Liver (tissue), 9 donors: Measurements from ENCODE around the gene USH2A. TPM values are rescaled to one million over a fixed set of nuclear protein-coding genes. Genes with fewer than 3 reads are reported as not detected.

Experiments
- DNase-seq: peaks from one replicate; pipeline ENCODE4 v3.0.0-alpha.2; 2017; ENCODE audit warnings: low spot score
- H3K27ac ChIP-seq, 2 donors: one replicate each; pipeline ENCODE4 v1.7.0; 2013; ENCODE audit warnings: inconsistent platforms in 2 of 2, low read length in 2 of 2, control low read depth in 1 of 2, low read depth in 1 of 2, mild to moderate bottlenecking in 1 of 2
- H3K27me3 ChIP-seq, 4 donors: one replicate each; pipeline versions ENCODE4 v1.6.1 to v1.7.0; 2013; ENCODE audit warnings: low read length in 3 of 4, inconsistent platforms in 1 of 4, mild to moderate bottlenecking in 1 of 4, moderate library complexity in 1 of 4; ENCODE audit not compliant: control insufficient read depth in 4 of 4, insufficient read depth in 4 of 4
- H3K36me3 ChIP-seq, 4 donors: one replicate each; pipeline versions ENCODE4 v1.6.1 to v1.7.0; 2013; ENCODE audit warnings: low read length in 3 of 4, mild to moderate bottlenecking in 3 of 4, low read depth in 1 of 4, moderate library complexity in 1 of 4; ENCODE audit not compliant: control insufficient read depth in 4 of 4, insufficient read depth in 3 of 4
- H3K4me1 ChIP-seq, 4 donors: one replicate each; pipeline versions ENCODE4 v1.6.1 to v1.7.0; 2013; ENCODE audit warnings: low read length in 3 of 4, mild to moderate bottlenecking in 3 of 4, moderate library complexity in 1 of 4; ENCODE audit not compliant: control insufficient read depth in 4 of 4, insufficient read depth in 4 of 4
- H3K4me3 ChIP-seq, 3 donors: one replicate each; pipeline versions ENCODE4 v1.6.1 to v1.7.0; 2013; ENCODE audit warnings: low read length in 3 of 3, control low read depth in 1 of 3, low read depth in 1 of 3, mild to moderate bottlenecking in 1 of 3
- H3K9ac ChIP-seq, 2 donors: one replicate each; pipeline ENCODE4 v1.7.0; 2013; ENCODE audit warnings: low read length in 2 of 2, mild to moderate bottlenecking in 2 of 2, moderate library complexity in 2 of 2, control low read depth in 1 of 2, low read depth in 1 of 2
- H3K9me3 ChIP-seq, 4 donors: one replicate each; pipeline versions ENCODE4 v1.6.1 to v1.7.0; 2013; ENCODE audit warnings: low read length in 3 of 4; ENCODE audit not compliant: control insufficient read depth in 4 of 4
- CTCF ChIP-seq: fragments of 150-350 bp; IDR thresholded peaks from 2 replicates; pipeline ENCODE4 v1.5.1; 2017; ENCODE audit warnings: improper control_type of control experiment, low read depth, low read length; ENCODE audit not compliant: missing input control
- EGR1 ChIP-seq, 2 donors: IDR thresholded peaks; 2 replicates each; pipeline ENCODE4 v1.6.1; 2016 to 2018; ENCODE audit warnings: antibody characterized with exemption in 2 of 2, low read depth in 2 of 2
- FOXA1 ChIP-seq: IDR thresholded peaks from 2 replicates; pipeline ENCODE4 v1.6.1; 2016; ENCODE audit warnings: antibody characterized with exemption
- FOXA2 ChIP-seq: IDR thresholded peaks from 2 replicates; pipeline ENCODE4 v1.6.1; 2016; ENCODE audit warnings: antibody characterized with exemption
- GABPA ChIP-seq, 2 donors: IDR thresholded peaks in 1 of 2; conservative IDR thresholded peaks in 1 of 2; 2 replicates each; pipeline ENCODE4 v1.6.1; 2016; ENCODE audit warnings: antibody characterized with exemption in 2 of 2, mild to moderate bottlenecking in 1 of 2, moderate library complexity in 1 of 2
- HNF4A ChIP-seq, 2 donors: conservative IDR thresholded peaks; 2 replicates each; pipeline ENCODE4 v1.6.1; 2016; ENCODE audit warnings: antibody characterized with exemption in 2 of 2, mild to moderate bottlenecking in 2 of 2
- HNF4G ChIP-seq: IDR thresholded peaks from 2 replicates; pipeline ENCODE4 v1.6.1; 2016; ENCODE audit warnings: antibody characterized with exemption
- JUND ChIP-seq, 2 donors: IDR thresholded peaks; 2 replicates each; pipeline ENCODE4 v1.6.1; 2016; ENCODE audit warnings: antibody characterized with exemption in 2 of 2
- MAX ChIP-seq: IDR thresholded peaks from 2 replicates; pipeline ENCODE4 v1.6.1; 2016; ENCODE audit warnings: antibody characterized with exemption
- NR2F2 ChIP-seq: IDR thresholded peaks from 2 replicates; pipeline ENCODE4 v1.6.1; 2016; ENCODE audit warnings: antibody characterized with exemption
- RAD21 ChIP-seq, 2 donors: IDR thresholded peaks; 2 replicates each; pipeline ENCODE4 v1.6.1; 2016; ENCODE audit warnings: antibody characterized with exemption in 2 of 2, mild to moderate bottlenecking in 2 of 2
- REST ChIP-seq: IDR thresholded peaks from 2 replicates; pipeline ENCODE4 v1.6.1; 2016; ENCODE audit warnings: antibody characterized with exemption, mild to moderate bottlenecking
- RXRA ChIP-seq, 2 donors: IDR thresholded peaks; 2 replicates each; pipeline ENCODE4 v1.6.1; 2017 to 2018; ENCODE audit warnings: antibody characterized with exemption in 2 of 2, mild to moderate bottlenecking in 1 of 2
- SP1 ChIP-seq: IDR thresholded peaks from 2 replicates; pipeline ENCODE4 v1.6.1; 2018; ENCODE audit warnings: antibody characterized with exemption, mild to moderate bottlenecking
- TAF1 ChIP-seq: conservative IDR thresholded peaks from 2 replicates; pipeline ENCODE4 v1.6.1; 2016; ENCODE audit warnings: antibody characterized with exemption, mild to moderate bottlenecking
- YY1 ChIP-seq: IDR thresholded peaks from 2 replicates; pipeline ENCODE4 v1.6.1; 2016; ENCODE audit warnings: antibody characterized with exemption, mild to moderate bottlenecking
- ZBTB33 ChIP-seq: IDR thresholded peaks from 2 replicates; pipeline ENCODE4 v1.6.1; 2016; ENCODE audit warnings: antibody characterized with exemption
- WGBS: extraction: QIAGEN DNeasy Blood & Tissue Kit; methylation state at CpG from one replicate; pipeline ENCODE4 v1.1.7; 2013; 5-methylcytosine and 5-hydroxymethylcytosine counted together
- polyA plus RNA-seq, 2 donors: library from polyadenylated mRNA; stranded (reverse) in 1 of 2; unstranded in 1 of 2; fragments of 200-250 nt in 1 of 2; fragments of >200 nt in 1 of 2; fragmentation: Nextera tagmentation in 1 of 2; extraction: Ambion mirVana in 1 of 2; gene quantifications; one replicate each; pipeline versions ENCODE4 v1.2.1 to v1.2.3, GENCODE V29; 2013 to 2015
- total RNA-seq, 2 donors: library from RNA; depleted of rRNA; stranded (reverse); fragments of >200 nt; gene quantifications; one replicate each; pipeline ENCODE4 v1.2.3, GENCODE V29; 2014
- TF ChIP-seq, protein P1 (sequence below): IDR thresholded peaks from 2 replicates; pipeline ENCODE4 v1.6.1; 2016; ENCODE audit warnings: antibody characterized with exemption
- donor health status: healthy.
- donor health status: healthy.
- donor health status: healthy.
- donor health status: healthy.
- donor health status: healthy.

Gene USH2A
- total and polyA plus RNA-seq, 4 donors = 0.14 to 1.0 (median 0.31) TPM

GRCh38 chr1:216261631-216262030 lies 161.6 kb downstream of the USH2A start:
- Histone ChIP-seq H3K9ac (no peak overlapping the region), H3K9me3 (peaks cover 0 to 1% (median 0%) of the 10 kb centered on the region in 4 donors), H3K36me3 (no peaks in the 10 kb centered on the region), H3K27me3 (peaks cover 0 to 2% (median 0%) of the 10 kb centered on the region in 4 donors), H3K4me1 (no peaks in the 10 kb centered on the region), H3K4me3 (no peak overlapping the region), H3K27ac (no peak overlapping the region)
- 73% methylated on average over 3 of the region's 3 CpGs for WGBS
- no peak for DNase-seq
- TF ChIP-seq YY1 (no peak), FOXA1 (no peak), NR2F2 (no peak)

- Histone ChIP-seq H3K9ac (no peak overlapping the region), H3K4me3 (no peak overlapping the region), H3K4me1 (no peaks in the 10 kb centered on the region), H3K9me3 (peaks cover 0 to 1% (median 0%) of the 10 kb centered on the region in 4 donors), H3K27ac (no peak overlapping the region), H3K27me3 (peaks cover 0 to 2% (median 0%) of the 10 kb centered on the region in 4 donors), H3K36me3 (no peaks in the 10 kb centered on the region)
- 90% methylated on average over 1 of the region's 1 CpG for WGBS
- TF ChIP-seq FOXA2 (no peak), NR2F2 (no peak), RAD21 (IDR thresholded peaks at IDR 0.05) (no peak), TAF1 (no peak), HNF4A (conservative IDR thresholded peaks at IDR 0.05) (no peak), JUND (IDR thresholded peaks at IDR 0.05) (no peak), EGR1 (IDR thresholded peaks at IDR 0.05; ENCODE audit: low read depth in 2 of 2) (no peak), MAX (no peak), GABPA (IDR thresholded peaks at IDR 0.05 in 1 of 2, conservative IDR thresholded peaks at IDR 0.05 in 1 of 2) (no peak), HNF4G (no peak), CTCF (no peak), SP1 (no peak), FOXA1 (no peak), RXRA (IDR thresholded peaks at IDR 0.05) (no peak), ZBTB33 (no peak), YY1 (no peak), REST (no peak)
- TF ChIP-seq, protein P1, sequence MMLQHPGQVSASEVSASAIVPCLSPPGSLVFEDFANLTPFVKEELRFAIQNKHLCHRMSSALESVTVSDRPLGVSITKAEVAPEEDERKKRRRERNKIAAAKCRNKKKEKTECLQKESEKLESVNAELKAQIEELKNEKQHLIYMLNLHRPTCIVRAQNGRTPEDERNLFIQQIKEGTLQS = no peak
- no peak for DNase-seq
These were observed 164.4 kb downstream of the USH2A start for GRCh38 chr1:216258856-216259255.
